Measurements from ENCODE around the gene SMURF1.

Gene SMURF1

DNA sequence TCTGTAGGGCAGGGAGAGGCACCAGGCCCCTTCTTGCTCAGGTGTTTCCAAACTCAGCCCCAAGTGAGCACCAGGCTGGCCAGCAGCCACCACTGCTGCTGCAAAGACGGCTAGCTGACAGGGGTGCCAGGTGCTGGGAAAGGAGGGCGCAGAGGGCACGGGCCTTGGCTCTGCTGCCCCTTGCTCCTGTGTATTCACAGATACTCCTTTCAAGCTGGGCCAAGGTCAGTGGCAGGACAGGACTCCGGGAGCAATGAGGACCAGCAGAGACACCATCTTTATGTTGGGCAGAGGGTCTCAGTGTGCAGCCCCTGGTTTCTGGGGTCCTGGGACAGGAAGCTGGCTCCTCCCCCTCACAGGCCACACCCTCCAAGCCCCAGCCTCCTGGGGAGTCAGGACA, 110.1 kb downstream of the SMURF1 start:
- no peak overlapping the region for H3K27ac ChIP-seq (ENCODE audit: low read depth, low read length)
- no peak overlapping the region for H3K9ac ChIP-seq (ENCODE audit: low read depth in 1 of 2, low read length in 2 of 2)
- H3K36me3 ChIP-seq (ENCODE audit: control insufficient read depth in 1 of 2, insufficient read depth in 2 of 2, low read length in 2 of 2) = peaks cover 56 to 98% of the 10 kb centered on the region in 2 donors
- no peak overlapping the region for H3K4me3 ChIP-seq (ENCODE audit: low read depth in 1 of 2, low read length in 2 of 2)
- no peaks in the 10 kb centered on the region for H3K9me3 ChIP-seq (ENCODE audit: control insufficient read depth in 1 of 2, low read length in 2 of 2)
- H3K27me3 ChIP-seq (ENCODE audit: control insufficient read depth in 1 of 2, insufficient read depth in 2 of 2, low read length in 2 of 2) = no peaks in the 10 kb centered on the region
- peaks cover 0 to 4% of the 10 kb centered on the region in 2 donors for H3K4me1 ChIP-seq (ENCODE audit: control insufficient read depth in 1 of 2, insufficient read depth in 2 of 2, low read length in 2 of 2)

DNA sequence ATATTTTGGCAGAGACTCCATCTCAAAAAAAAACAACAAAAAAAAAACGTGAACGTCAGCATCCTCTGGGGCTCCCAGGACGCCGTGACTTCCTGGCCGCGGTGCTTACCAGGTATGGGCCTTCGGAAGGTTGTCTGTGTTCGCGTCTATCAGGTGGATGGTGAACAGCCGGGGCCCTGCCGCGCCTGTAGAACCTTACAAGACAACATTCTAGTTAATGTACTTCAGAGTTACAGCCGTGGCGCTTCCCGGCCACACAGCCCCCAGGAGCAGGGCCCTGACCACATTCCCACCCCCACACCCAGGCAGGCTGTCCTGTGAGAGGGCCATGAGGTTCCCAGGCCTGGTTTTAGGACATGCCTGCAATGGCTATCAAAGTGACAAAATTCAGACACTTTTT, 111.0 kb downstream of the SMURF1 start:
- H3K4me3 ChIP-seq (ENCODE audit: low read depth in 1 of 2, low read length in 2 of 2) = no peak overlapping the region
- H3K27ac ChIP-seq (ENCODE audit: low read depth, low read length) = no peak overlapping the region
- no peaks in the 10 kb centered on the region for H3K27me3 ChIP-seq (ENCODE audit: control insufficient read depth in 1 of 2, insufficient read depth in 2 of 2, low read length in 2 of 2)
- H3K9me3 ChIP-seq (ENCODE audit: control insufficient read depth in 1 of 2, low read length in 2 of 2) = no peaks in the 10 kb centered on the region
- H3K36me3 ChIP-seq (ENCODE audit: control insufficient read depth in 1 of 2, insufficient read depth in 2 of 2, low read length in 2 of 2) = peaks cover 53 to 98% of the 10 kb centered on the region in 2 donors
- peaks cover 0 to 4% of the 10 kb centered on the region in 2 donors for H3K4me1 ChIP-seq (ENCODE audit: control insufficient read depth in 1 of 2, insufficient read depth in 2 of 2, low read length in 2 of 2)
- no peak overlapping the region for H3K9ac ChIP-seq (ENCODE audit: low read depth in 1 of 2, low read length in 2 of 2)

DNA sequence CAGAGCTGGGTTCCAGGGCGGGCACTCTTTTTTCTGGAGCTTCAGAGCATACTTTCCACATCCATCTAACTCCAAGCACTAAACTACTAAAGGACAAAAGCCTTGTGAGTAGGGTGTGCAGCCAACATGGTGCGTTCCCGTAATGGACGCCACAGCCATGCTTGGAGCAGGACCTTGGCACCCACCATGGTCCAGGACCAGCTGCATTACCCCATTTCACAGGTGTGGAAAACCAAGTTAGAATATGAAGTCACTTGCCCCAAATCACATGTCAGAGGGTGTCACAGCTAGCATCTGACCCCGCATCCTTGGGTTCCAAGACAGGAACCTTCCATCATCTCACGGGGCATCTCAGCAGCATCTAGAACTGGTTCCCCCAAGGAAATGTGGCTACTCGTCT, 112.4 kb downstream of the SMURF1 start:
- H3K9ac ChIP-seq (ENCODE audit: low read depth in 1 of 2, low read length in 2 of 2) = no peak overlapping the region
- no peaks in the 10 kb centered on the region for H3K9me3 ChIP-seq (ENCODE audit: control insufficient read depth in 1 of 2, low read length in 2 of 2)
- H3K4me1 ChIP-seq (ENCODE audit: control insufficient read depth in 1 of 2, insufficient read depth in 2 of 2, low read length in 2 of 2) = peaks cover 0 to 4% of the 10 kb centered on the region in 2 donors
- no peak overlapping the region for H3K4me3 ChIP-seq (ENCODE audit: low read depth in 1 of 2, low read length in 2 of 2)
- H3K27me3 ChIP-seq (ENCODE audit: control insufficient read depth in 1 of 2, insufficient read depth in 2 of 2, low read length in 2 of 2) = no peaks in the 10 kb centered on the region
- H3K27ac ChIP-seq (ENCODE audit: low read depth, low read length) = no peak overlapping the region
- peaks cover 43 to 87% of the 10 kb centered on the region in 2 donors for H3K36me3 ChIP-seq (ENCODE audit: control insufficient read depth in 1 of 2, insufficient read depth in 2 of 2, low read length in 2 of 2)

DNA sequence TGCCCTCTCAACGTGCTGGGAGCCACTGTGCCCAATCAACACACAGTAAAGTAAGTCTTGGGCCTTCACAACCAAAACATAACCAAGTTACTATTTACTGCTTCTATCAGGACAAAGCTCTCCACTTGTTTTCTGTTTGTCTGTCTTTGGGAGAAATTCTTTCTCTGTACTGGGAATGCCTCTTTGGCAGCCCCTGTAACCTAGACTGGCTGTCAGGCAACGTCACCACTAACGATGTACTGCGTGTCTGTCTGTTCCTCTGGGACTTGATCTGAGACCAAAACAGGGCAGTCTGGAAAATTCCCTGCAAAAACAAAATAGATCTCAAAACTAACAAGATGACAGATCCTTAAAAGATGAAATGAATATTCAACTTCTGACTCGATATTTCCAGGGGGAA, 113.0 kb downstream of the SMURF1 start:
- Histone ChIP-seq H3K9me3 (ENCODE audit: control insufficient read depth in 1 of 2, low read length in 2 of 2) (no peaks in the 10 kb centered on the region), H3K9ac (ENCODE audit: low read depth in 1 of 2, low read length in 2 of 2) (no peak overlapping the region), H3K27me3 (ENCODE audit: control insufficient read depth in 1 of 2, insufficient read depth in 2 of 2, low read length in 2 of 2) (no peaks in the 10 kb centered on the region), H3K4me3 (ENCODE audit: low read depth in 1 of 2, low read length in 2 of 2) (no peak overlapping the region), H3K4me1 (ENCODE audit: control insufficient read depth in 1 of 2, insufficient read depth in 2 of 2, low read length in 2 of 2) (peaks cover 0 to 4% of the 10 kb centered on the region in 2 donors), H3K27ac (ENCODE audit: low read depth, low read length) (no peak overlapping the region), H3K36me3 (ENCODE audit: control insufficient read depth in 1 of 2, insufficient read depth in 2 of 2, low read length in 2 of 2) (peaks cover 41 to 81% of the 10 kb centered on the region in 2 donors)

DNA sequence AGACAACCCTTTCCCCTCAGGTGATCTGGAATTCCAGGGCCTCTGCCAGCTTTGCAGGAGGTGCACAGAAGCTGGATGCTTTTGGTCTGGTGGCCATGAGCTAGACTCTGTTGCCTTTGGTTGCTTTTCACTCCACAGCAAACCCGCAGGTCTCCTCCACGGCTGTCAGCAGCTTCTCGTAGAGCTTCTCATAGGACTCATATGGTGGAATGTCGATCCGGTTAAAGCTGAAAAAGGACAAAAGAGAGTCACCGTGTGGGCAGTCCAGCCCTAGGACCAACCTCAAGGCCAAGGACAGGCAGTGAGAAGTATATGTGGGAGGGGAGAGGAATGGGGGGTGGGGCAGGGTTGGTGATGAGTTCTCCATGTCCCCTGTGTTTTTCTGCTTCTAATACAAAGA, 113.5 kb downstream of the SMURF1 start:
- Histone ChIP-seq H3K9me3 (ENCODE audit: control insufficient read depth in 1 of 2, low read length in 2 of 2) (no peaks in the 10 kb centered on the region), H3K4me1 (ENCODE audit: control insufficient read depth in 1 of 2, insufficient read depth in 2 of 2, low read length in 2 of 2) (peaks cover 0 to 4% of the 10 kb centered on the region in 2 donors), H3K9ac (ENCODE audit: low read depth in 1 of 2, low read length in 2 of 2) (no peak overlapping the region), H3K27ac (ENCODE audit: low read depth, low read length) (peak overlapping the region; percentile 43), H3K36me3 (ENCODE audit: control insufficient read depth in 1 of 2, insufficient read depth in 2 of 2, low read length in 2 of 2) (peaks cover 36 to 76% of the 10 kb centered on the region in 2 donors), H3K27me3 (ENCODE audit: control insufficient read depth in 1 of 2, insufficient read depth in 2 of 2, low read length in 2 of 2) (no peaks in the 10 kb centered on the region), H3K4me3 (ENCODE audit: low read depth in 1 of 2, low read length in 2 of 2) (no peak overlapping the region)

DNA sequence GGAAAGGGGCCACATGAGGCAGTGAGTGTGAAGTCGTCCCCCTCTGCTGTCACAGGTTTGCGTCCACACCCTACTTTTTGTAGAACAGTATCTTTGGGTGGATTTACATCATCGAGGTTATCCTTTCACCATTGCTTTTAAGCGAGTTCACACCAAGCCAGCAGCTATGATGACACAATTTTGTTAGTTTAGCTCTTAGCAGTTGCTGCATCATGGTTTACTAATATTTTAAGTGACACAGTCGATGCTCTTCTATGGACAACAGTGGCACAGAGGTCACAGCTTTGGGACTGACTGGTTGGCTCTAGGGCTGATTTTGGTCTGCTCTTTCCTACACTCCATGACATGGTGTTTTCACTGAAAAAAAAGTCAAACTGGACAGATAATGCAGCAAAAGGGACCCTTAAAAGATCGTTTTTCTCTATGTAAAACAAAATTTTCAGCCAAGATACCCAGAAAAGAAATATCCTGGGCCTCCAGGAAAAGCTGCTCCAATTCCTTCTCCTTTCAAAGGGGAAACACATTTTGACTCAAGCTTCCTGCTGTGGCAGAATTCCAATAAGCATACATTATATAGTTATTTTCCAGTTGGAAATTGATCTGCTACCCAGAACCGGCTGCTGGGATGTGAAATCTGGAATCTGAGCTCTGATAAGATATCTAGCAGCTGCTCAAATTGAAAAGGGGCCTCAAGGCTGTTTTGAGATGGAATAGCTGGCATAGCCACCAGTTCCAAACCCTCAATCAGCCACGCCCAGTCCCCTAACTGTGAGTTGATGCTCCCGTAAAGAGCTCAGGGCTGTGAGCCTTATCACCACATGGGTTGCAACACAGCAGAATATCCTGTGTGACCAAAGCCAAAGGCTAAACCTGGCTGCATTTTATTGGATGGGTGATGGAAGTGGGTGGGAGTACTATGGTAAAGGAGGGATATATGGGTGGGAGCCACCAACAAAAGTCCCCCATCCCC, 114.2 kb downstream of the SMURF1 start:
- Histone ChIP-seq H3K27ac (ENCODE audit: low read depth, low read length) (no peak overlapping the region), H3K9me3 (ENCODE audit: control insufficient read depth in 1 of 2, low read length in 2 of 2) (no peaks in the 10 kb centered on the region), H3K27me3 (ENCODE audit: control insufficient read depth in 1 of 2, insufficient read depth in 2 of 2, low read length in 2 of 2) (no peaks in the 10 kb centered on the region), H3K36me3 (ENCODE audit: control insufficient read depth in 1 of 2, insufficient read depth in 2 of 2, low read length in 2 of 2) (peaks cover 30 to 69% of the 10 kb centered on the region in 2 donors), H3K4me3 (ENCODE audit: low read depth in 1 of 2, low read length in 2 of 2) (no peak overlapping the region), H3K4me1 (ENCODE audit: control insufficient read depth in 1 of 2, insufficient read depth in 2 of 2, low read length in 2 of 2) (peaks cover 0 to 4% of the 10 kb centered on the region in 2 donors), H3K9ac (ENCODE audit: low read depth in 1 of 2, low read length in 2 of 2) (no peak overlapping the region)

DNA sequence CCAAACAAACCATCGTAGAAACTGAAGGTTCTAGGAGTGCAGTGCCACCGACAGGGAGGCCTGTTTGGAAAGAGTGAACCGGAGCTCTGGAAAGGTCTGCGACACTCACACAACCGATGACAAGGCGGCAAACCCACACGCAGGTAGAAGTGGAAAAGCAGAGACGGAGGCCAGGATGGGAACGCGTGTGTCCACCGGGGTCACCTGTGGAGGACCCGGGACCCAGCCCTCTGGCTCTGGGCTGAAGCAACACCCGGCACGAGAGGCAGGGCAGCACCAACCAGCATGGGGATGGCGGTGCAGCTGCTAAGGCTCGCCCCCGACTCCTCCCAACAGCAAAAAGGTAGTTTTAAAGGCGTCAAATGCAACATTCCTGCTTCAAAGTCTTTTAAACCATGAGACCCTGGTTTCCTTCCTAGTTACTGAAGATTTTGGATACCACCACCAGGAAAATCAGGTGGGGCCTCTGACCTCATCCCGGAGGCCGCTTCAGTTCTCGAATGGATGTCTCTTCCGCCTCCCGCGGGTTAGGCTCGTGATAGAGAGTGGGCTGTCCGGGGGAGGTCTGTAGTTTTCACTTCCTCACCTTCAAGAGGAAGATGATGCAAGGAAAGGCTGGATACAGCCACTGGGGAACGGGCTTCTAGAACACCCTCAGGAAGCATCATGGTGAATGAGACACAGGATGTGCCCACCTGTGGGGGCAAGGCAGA, 115.5 kb downstream of the SMURF1 start:
- Histone ChIP-seq H3K27me3 (ENCODE audit: control insufficient read depth in 1 of 2, insufficient read depth in 2 of 2, low read length in 2 of 2) (no peaks in the 10 kb centered on the region), H3K27ac (ENCODE audit: low read depth, low read length) (no peak overlapping the region), H3K4me1 (ENCODE audit: control insufficient read depth in 1 of 2, insufficient read depth in 2 of 2, low read length in 2 of 2) (peaks cover 0 to 4% of the 10 kb centered on the region in 2 donors), H3K9ac (ENCODE audit: low read depth in 1 of 2, low read length in 2 of 2) (no peak overlapping the region), H3K36me3 (ENCODE audit: control insufficient read depth in 1 of 2, insufficient read depth in 2 of 2, low read length in 2 of 2) (peaks cover 28 to 56% of the 10 kb centered on the region in 2 donors), H3K9me3 (ENCODE audit: control insufficient read depth in 1 of 2, low read length in 2 of 2) (no peaks in the 10 kb centered on the region), H3K4me3 (ENCODE audit: low read depth in 1 of 2, low read length in 2 of 2) (no peak overlapping the region)

DNA sequence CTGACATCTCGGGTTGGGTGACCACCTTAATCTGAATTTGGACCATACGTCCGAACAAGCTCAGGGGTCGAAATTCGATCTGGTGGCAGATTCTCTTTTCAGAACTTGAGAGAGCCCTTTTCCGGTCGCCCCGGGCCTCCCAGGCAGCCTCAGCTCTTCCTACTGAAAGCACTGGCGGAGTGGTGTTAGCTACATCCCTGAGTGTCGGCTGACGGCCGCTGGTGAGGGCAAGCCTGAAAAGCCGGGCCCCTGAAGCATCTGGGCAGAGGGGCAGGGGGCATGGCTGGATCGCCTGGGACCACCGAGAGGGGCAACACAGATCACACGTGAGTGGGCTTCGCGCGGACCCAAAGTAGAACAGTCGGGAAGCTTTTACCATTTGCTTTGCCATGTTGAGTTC, 116.1 kb downstream of the SMURF1 start:
- H3K4me3 ChIP-seq (ENCODE audit: low read depth in 1 of 2, low read length in 2 of 2) = no peak overlapping the region
- H3K4me1 ChIP-seq (ENCODE audit: control insufficient read depth in 1 of 2, insufficient read depth in 2 of 2, low read length in 2 of 2) = peaks cover 0 to 4% of the 10 kb centered on the region in 2 donors
- no peak overlapping the region for H3K27ac ChIP-seq (ENCODE audit: low read depth, low read length)
- H3K27me3 ChIP-seq (ENCODE audit: control insufficient read depth in 1 of 2, insufficient read depth in 2 of 2, low read length in 2 of 2) = no peaks in the 10 kb centered on the region
- peaks cover 28 to 50% of the 10 kb centered on the region in 2 donors for H3K36me3 ChIP-seq (ENCODE audit: control insufficient read depth in 1 of 2, insufficient read depth in 2 of 2, low read length in 2 of 2)
- H3K9me3 ChIP-seq (ENCODE audit: control insufficient read depth in 1 of 2, low read length in 2 of 2) = no peaks in the 10 kb centered on the region
- H3K9ac ChIP-seq (ENCODE audit: low read depth in 1 of 2, low read length in 2 of 2) = no peak overlapping the region

DNA sequence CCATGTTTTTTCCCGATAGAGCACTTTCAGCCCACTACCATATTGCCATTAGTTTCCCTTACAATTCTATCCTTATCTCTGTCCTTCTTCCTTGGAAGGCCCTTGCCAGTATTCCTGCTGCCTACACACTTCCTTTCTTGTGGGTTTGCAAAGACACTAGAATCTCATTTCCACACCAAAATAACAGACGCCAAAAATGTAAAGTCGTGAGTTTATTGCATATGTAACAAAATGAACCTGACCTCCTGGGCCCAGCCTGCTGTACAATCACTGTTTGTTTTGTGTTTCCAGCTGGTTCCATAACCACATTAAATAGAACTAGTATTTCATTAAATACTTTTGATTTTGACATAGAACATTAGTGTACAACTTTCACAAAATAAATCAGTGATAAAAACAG, 116.7 kb downstream of the SMURF1 start:
- Histone ChIP-seq H3K9me3 (ENCODE audit: control insufficient read depth in 1 of 2, low read length in 2 of 2) (no peaks in the 10 kb centered on the region), H3K9ac (ENCODE audit: low read depth in 1 of 2, low read length in 2 of 2) (no peak overlapping the region), H3K4me1 (ENCODE audit: control insufficient read depth in 1 of 2, insufficient read depth in 2 of 2, low read length in 2 of 2) (peaks cover 0 to 4% of the 10 kb centered on the region in 2 donors), H3K27ac (ENCODE audit: low read depth, low read length) (no peak overlapping the region), H3K27me3 (ENCODE audit: control insufficient read depth in 1 of 2, insufficient read depth in 2 of 2, low read length in 2 of 2) (no peaks in the 10 kb centered on the region), H3K36me3 (ENCODE audit: control insufficient read depth in 1 of 2, insufficient read depth in 2 of 2, low read length in 2 of 2) (peaks cover 28 to 46% of the 10 kb centered on the region in 2 donors), H3K4me3 (ENCODE audit: low read depth in 1 of 2, low read length in 2 of 2) (no peak overlapping the region)

DNA sequence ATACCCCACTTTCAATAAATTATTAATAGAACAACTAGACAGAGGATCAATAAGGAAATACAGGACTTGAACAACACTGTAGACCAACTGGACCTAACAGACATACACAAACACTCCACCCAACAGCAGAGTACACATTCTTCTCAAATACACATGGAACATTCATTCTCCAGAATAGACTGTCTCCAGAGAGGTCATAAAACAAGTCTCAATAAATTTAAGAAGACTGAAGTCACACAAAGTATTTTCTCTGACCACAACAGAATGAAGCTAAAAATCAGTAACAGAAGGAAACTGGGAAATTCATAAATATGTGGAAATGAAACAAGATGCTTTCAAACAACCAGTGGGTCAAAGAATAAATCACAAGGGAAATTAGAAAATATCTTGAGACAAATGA, 119.8 kb downstream of the SMURF1 start:
- H3K9me3 ChIP-seq (ENCODE audit: control insufficient read depth in 1 of 2, low read length in 2 of 2) = no peaks in the 10 kb centered on the region
- no peaks in the 10 kb centered on the region for H3K4me1 ChIP-seq (ENCODE audit: control insufficient read depth in 1 of 2, insufficient read depth in 2 of 2, low read length in 2 of 2)
- H3K27me3 ChIP-seq (ENCODE audit: control insufficient read depth in 1 of 2, insufficient read depth in 2 of 2, low read length in 2 of 2) = no peaks in the 10 kb centered on the region
- H3K36me3 ChIP-seq (ENCODE audit: control insufficient read depth in 1 of 2, insufficient read depth in 2 of 2, low read length in 2 of 2) = peaks cover 8 to 26% of the 10 kb centered on the region in 2 donors
- H3K9ac ChIP-seq (ENCODE audit: low read depth in 1 of 2, low read length in 2 of 2) = no peak overlapping the region
- H3K27ac ChIP-seq (ENCODE audit: low read depth, low read length) = no peak overlapping the region
- H3K4me3 ChIP-seq (ENCODE audit: low read depth in 1 of 2, low read length in 2 of 2) = no peak overlapping the region
